Activated T-cell treated with anti-CD3 and anti-CD28 coated beads, Interleukin-2, amount 50 U/mL, for 72 hours (primary cell): ENCODE measurements around the gene SMO. TPM values are rescaled to one million over a fixed set of nuclear protein-coding genes. Genes with fewer than 3 reads are reported as not detected.
"Not testable (repeated sequence)": the region's sequence is repeated elsewhere in the genome, so short reads cannot be mapped to it uniquely, and the experiment has no call there.

Experiments used
- ATAC-seq, 2 donors: fragments of 150-1000 bp; cut with Tn5 transposase; replicated peaks in 1 of 2; 2 replicates each; pipeline ENCODE4 v1.10.0; 2021; ENCODE audit warnings: moderate library complexity in 2 of 2, mild to moderate bottlenecking in 1 of 2
- DNase-seq, 2 donors: peaks; one replicate each; pipeline ENCODE4 v3.0.0; 2021 to 2022; ENCODE audit warnings: mixed read lengths in 1 of 2
- H3K27ac Mint-ChIP-seq: one replicate; pipeline ENCODE4 v1.8.0; 2022; ENCODE audit warnings: mild to moderate bottlenecking, moderate library complexity, mixed read lengths
- H3K27me3 Mint-ChIP-seq: one replicate; pipeline ENCODE4 v1.8.0; 2022; ENCODE audit warnings: low read depth, mixed read lengths
- H3K36me3 Mint-ChIP-seq, 2 donors: one replicate each; pipeline ENCODE4 v1.8.0; 2022; ENCODE audit warnings: mixed read lengths in 2 of 2, mild to moderate bottlenecking in 1 of 2; ENCODE audit not compliant: insufficient read depth in 2 of 2
- H3K4me1 Mint-ChIP-seq: one replicate; pipeline ENCODE4 v1.8.0; 2022; ENCODE audit warnings: low read depth, mixed read lengths
- H3K4me3 Mint-ChIP-seq, 2 donors: one replicate each; pipeline ENCODE4 v1.8.0; 2022; ENCODE audit warnings: mild to moderate bottlenecking in 2 of 2, mixed read lengths in 2 of 2, moderate library complexity in 2 of 2
- H3K9me3 Mint-ChIP-seq, 2 donors: one replicate each; pipeline ENCODE4 v1.8.0; 2022; ENCODE audit warnings: mixed read lengths in 2 of 2
- total RNA-seq, 2 donors: library from RNA; stranded (reverse); gene quantifications; one replicate each; pipeline ENCODE4 v1.2.3, GENCODE V29; 2022

SMO gene
- total RNA-seq, 2 donors from 2014 or later, result 0.84 to 2.0 TPM

GRCh38 chr7:129205126-129205818 is 16.8 kb downstream of the SMO start:
- no peaks in the 10 kb centered on the region for H3K9me3 Mint-ChIP-seq
- H3K27ac Mint-ChIP-seq, result no peak overlapping the region
- H3K4me3 Mint-ChIP-seq, result no peak overlapping the region
- H3K36me3 Mint-ChIP-seq, result no peaks in the 10 kb centered on the region
- ATAC-seq, result no peak
- H3K4me1 Mint-ChIP-seq, result no peaks in the 10 kb centered on the region
- H3K27me3 Mint-ChIP-seq, result no peaks in the 10 kb centered on the region
- no peak for DNase-seq

DNA sequence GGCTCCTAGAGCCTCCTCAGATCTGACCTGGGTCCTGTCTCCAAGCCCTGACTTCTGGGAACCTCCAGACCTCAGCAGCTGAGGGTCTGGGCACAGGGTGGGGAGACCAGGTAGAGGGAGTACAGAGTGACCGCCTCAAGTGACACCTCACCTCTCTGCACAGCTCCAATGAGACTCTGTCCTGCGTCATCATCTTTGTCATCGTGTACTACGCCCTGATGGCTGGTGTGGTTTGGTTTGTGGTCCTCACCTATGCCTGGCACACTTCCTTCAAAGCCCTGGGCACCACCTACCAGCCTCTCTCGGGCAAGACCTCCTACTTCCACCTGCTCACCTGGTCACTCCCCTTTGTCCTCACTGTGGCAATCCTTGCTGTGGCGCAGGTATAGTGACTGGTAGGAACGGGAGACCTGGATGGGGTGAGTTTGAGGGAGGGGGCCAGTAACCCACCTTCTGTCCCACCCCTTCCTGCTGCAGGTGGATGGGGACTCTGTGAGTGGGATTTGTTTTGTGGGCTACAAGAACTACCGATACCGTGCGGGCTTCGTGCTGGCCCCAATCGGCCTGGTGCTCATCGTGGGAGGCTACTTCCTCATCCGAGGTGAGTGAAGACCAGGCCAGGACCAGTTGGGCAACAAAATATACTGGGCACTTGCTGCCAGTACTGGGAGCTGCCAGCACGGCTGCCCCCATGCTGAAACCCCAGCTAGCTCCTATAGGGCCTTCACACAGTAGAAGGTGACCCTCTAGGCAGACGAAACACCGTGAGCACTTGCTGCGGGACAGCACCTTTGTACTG is 17.8 kb downstream of the SMO start:
- no peaks in the 10 kb centered on the region for H3K4me1 Mint-ChIP-seq
- no peak overlapping the region for H3K4me3 Mint-ChIP-seq
- DNase-seq (no peak), ATAC-seq (peak in 1 of 2 donors; percentile 29)
- no peaks in the 10 kb centered on the region for H3K36me3 Mint-ChIP-seq
- H3K9me3 Mint-ChIP-seq, result no peaks in the 10 kb centered on the region
- no peaks in the 10 kb centered on the region for H3K27me3 Mint-ChIP-seq
- H3K27ac Mint-ChIP-seq, result no peak overlapping the region

- ATAC-seq (no peak), DNase-seq (no peak)
- H3K4me1 Mint-ChIP-seq, result no peaks in the 10 kb centered on the region
- no peaks in the 10 kb centered on the region for H3K9me3 Mint-ChIP-seq
- H3K4me3 Mint-ChIP-seq, result no peak overlapping the region
- no peaks in the 10 kb centered on the region for H3K27me3 Mint-ChIP-seq
- no peaks in the 10 kb centered on the region for H3K36me3 Mint-ChIP-seq
- H3K27ac Mint-ChIP-seq, result no peak overlapping the region
Observed at GRCh38 chr7:129208667-129209066, 20.2 kb downstream of the SMO start.

DNA sequence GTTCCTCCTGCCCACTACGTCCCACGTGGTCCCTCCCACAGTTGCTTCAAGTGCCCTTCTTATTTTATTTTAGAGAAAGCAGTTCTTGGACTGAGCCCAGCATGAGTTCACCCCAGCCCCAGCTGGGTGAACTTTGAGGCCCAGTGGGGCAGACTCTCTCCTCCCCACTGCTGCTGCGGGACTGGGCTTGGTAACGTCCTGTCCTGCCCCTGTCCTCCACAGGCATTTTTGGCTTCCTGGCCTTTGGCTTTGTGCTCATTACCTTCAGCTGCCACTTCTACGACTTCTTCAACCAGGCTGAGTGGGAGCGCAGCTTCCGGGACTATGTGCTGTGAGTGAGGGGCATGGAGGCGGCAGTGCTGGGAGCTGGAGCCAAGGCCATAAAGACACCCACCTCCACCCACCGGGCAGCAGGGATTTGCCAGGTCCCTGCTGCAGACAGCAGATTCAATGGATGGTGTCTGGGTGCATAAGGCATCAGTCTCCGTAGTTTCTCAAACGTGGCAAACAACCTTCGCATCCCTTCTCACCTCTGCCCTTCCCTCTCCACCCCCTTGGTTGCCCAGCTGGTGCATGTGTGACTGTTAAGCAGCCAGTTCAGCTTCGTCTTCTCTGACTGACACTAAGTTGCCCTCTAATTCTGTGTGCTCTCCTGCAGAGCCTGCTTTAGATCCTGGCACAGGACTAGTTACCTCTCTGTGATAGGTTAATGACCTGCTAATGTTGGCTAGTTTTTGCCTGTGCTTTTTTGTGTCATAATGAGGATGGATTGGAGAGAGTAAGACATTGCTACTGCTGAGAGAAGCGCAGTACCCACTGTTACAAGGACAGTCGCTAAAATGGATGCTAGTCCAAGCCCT is 20.9 kb downstream of the SMO start:
- H3K27me3 Mint-ChIP-seq, result no peaks in the 10 kb centered on the region
- DNase-seq (no peak), ATAC-seq (no peak)
- H3K36me3 Mint-ChIP-seq, result no peaks in the 10 kb centered on the region
- H3K4me3 Mint-ChIP-seq, result no peak overlapping the region
- no peaks in the 10 kb centered on the region for H3K4me1 Mint-ChIP-seq
- H3K27ac Mint-ChIP-seq, result no peak overlapping the region
- no peaks in the 10 kb centered on the region for H3K9me3 Mint-ChIP-seq

- H3K27me3 Mint-ChIP-seq, result no peaks in the 10 kb centered on the region
- no peaks in the 10 kb centered on the region for H3K4me1 Mint-ChIP-seq
- no peaks in the 10 kb centered on the region for H3K36me3 Mint-ChIP-seq
- no peak overlapping the region for H3K4me3 Mint-ChIP-seq
- H3K27ac Mint-ChIP-seq, result no peak overlapping the region
- H3K9me3 Mint-ChIP-seq, result no peaks in the 10 kb centered on the region
- ATAC-seq (peak; percentile 86 to 92), DNase-seq (peak; percentile 82 to 84)
Observed at GRCh38 chr7:129210256-129210988, 22.0 kb downstream of the SMO start.

GRCh38 chr7:129210989-129211312 is 22.5 kb downstream of the SMO start:
- Mint-ChIP-seq H3K36me3 (no peaks in the 10 kb centered on the region), H3K4me1 (no peaks in the 10 kb centered on the region), H3K4me3 (no peak overlapping the region), H3K27ac (no peak overlapping the region), H3K9me3 (no peaks in the 10 kb centered on the region), H3K27me3 (no peaks in the 10 kb centered on the region)
- DNase-seq (no peak), ATAC-seq (no peak)

DNA sequence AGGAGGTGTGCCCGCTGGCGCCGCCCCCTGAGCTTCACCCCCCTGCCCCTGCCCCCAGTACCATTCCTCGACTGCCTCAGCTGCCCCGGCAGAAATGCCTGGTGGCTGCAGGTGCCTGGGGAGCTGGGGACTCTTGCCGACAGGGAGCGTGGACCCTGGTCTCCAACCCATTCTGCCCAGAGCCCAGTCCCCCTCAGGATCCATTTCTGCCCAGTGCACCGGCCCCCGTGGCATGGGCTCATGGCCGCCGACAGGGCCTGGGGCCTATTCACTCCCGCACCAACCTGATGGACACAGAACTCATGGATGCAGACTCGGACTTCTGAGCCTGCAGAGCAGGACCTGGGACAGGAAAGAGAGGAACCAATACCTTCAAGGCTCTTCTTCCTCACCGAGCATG is 23.7 kb downstream of the SMO start:
- H3K4me1 Mint-ChIP-seq, result no peaks in the 10 kb centered on the region
- no peaks in the 10 kb centered on the region for H3K9me3 Mint-ChIP-seq
- no peaks in the 10 kb centered on the region for H3K27me3 Mint-ChIP-seq
- no peak overlapping the region for H3K27ac Mint-ChIP-seq
- no peaks in the 10 kb centered on the region for H3K36me3 Mint-ChIP-seq
- DNase-seq (no peak), ATAC-seq (no peak)
- no peak overlapping the region for H3K4me3 Mint-ChIP-seq

DNA sequence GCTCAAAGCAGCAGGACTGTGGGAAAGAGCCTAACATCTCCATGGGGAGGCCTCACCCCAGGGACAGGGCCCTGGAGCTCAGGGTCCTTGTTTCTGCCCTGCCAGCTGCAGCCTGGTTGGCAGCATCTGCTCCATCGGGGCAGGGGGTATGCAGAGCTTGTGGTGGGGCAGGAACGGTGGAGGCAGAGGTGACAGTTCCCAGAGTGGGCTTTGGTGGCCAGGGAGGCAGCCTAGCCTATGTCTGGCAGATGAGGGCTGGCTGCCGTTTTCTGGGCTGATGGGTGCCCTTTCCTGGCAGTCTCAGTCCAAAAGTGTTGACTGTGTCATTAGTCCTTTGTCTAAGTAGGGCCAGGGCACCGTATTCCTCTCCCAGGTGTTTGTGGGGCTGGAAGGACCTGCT is 24.2 kb downstream of the SMO start:
- H3K27me3 Mint-ChIP-seq, result no peaks in the 10 kb centered on the region

GRCh38 chr7:129213828-129214227 is 25.4 kb downstream of the SMO start:
- ATAC-seq, result no peak
- Mint-ChIP-seq H3K27me3 (no peaks in the 10 kb centered on the region), H3K4me3 (no peak overlapping the region), H3K27ac (no peak overlapping the region), H3K9me3 (no peaks in the 10 kb centered on the region), H3K4me1 (no peaks in the 10 kb centered on the region), H3K36me3 (no peaks in the 10 kb centered on the region)
- no peak for DNase-seq

More for the DNA sequence above, 24.2 kb downstream of the SMO start:
- Mint-ChIP-seq H3K36me3 (no peaks in the 10 kb centered on the region), H3K4me1 (no peaks in the 10 kb centered on the region), H3K4me3 (no peak overlapping the region), H3K27ac (no peak overlapping the region), H3K9me3 (no peaks in the 10 kb centered on the region)
- DNase-seq (no peak), ATAC-seq (no peak)

GRCh38 chr7:129215691-129216090 is 27.3 kb downstream of the SMO start:
- not testable (repeated sequence) for H3K36me3 Mint-ChIP-seq, H3K4me3 Mint-ChIP-seq, H3K9me3 Mint-ChIP-seq, DNase-seq, H3K4me1 Mint-ChIP-seq, H3K27me3 Mint-ChIP-seq, H3K27ac Mint-ChIP-seq, ATAC-seq

- not testable (repeated sequence) for H3K36me3 Mint-ChIP-seq, H3K27me3 Mint-ChIP-seq, ATAC-seq, H3K9me3 Mint-ChIP-seq, DNase-seq, H3K4me3 Mint-ChIP-seq, H3K4me1 Mint-ChIP-seq, H3K27ac Mint-ChIP-seq
Observed at GRCh38 chr7:129216101-129216715, 27.8 kb downstream of the SMO start.

- ATAC-seq, H3K9me3 Mint-ChIP-seq, H3K36me3 Mint-ChIP-seq, H3K27ac Mint-ChIP-seq, H3K4me3 Mint-ChIP-seq, H3K27me3 Mint-ChIP-seq, H3K4me1 Mint-ChIP-seq, DNase-seq: not testable (repeated sequence)
Observed at GRCh38 chr7:129216821-129217416, 28.5 kb downstream of the SMO start.
